ENCODE data around the gene INTS12.

- TF ChIP-seq EZH2 (IDR thresholded peaks at IDR 0.05; ENCODE audit: low read depth, low read length, severe bottlenecking) (no peak), EP300 (IDR thresholded peaks at IDR 0.05; ENCODE audit: borderline replicate concordance in 1 of 2, low read depth in 2 of 2, low read length in 2 of 2) (no peak), CBX8 (IDR thresholded peaks at IDR 0.05; ENCODE audit: borderline replicate concordance, low read depth, low read length) (no peak), RNF2 (IDR thresholded peaks at IDR 0.05; ENCODE audit: borderline replicate concordance, low read depth, low read length, missing control alignments, poor library complexity, severe bottlenecking) (no peak), NRF1 (IDR thresholded peaks at IDR 0.05; ENCODE audit: low read depth, low read length) (no peak), HDAC2 (IDR thresholded peaks at IDR 0.05; ENCODE audit: borderline replicate concordance in 1 of 2, low read depth in 2 of 2, low read length in 2 of 2) (no peak), USF2 (IDR thresholded peaks at IDR 0.05; ENCODE audit: low read length) (no peak), RAD21 (IDR thresholded peaks at IDR 0.05 in 1 of 2, conservative IDR thresholded peaks at IDR 0.05 in 1 of 2; ENCODE audit: low read depth in 2 of 2, low read length in 2 of 2) (no peak), GTF2F1 (IDR thresholded peaks at IDR 0.05; ENCODE audit: borderline replicate concordance, low read depth, low read length) (no peak)
Measured at GRCh38 chr4:105650190-105650589, 58.3 kb downstream of the INTS12 start.
